OCI-LY1 (cell line): ENCODE results near the gene ME3.

Source experiments
- H2AFZ ChIP-seq: fragments of 200-600 bp; sonication (generic), shearing (Covaris generic); 2 replicates; pipeline ENCODE4 v1.6.0; 2014; ENCODE audit warnings: antibody characterized with exemption, mild to moderate bottlenecking, low read length
- H3F3A ChIP-seq: fragments of 200-600 bp; sonication (generic), shearing (Covaris generic); 2 replicates; pipeline ENCODE4 v1.6.0; 2014; ENCODE audit warnings: mild to moderate bottlenecking, antibody characterized with exemption, low read length, moderate library complexity; ENCODE audit not compliant: insufficient read depth
- H3K27ac ChIP-seq: fragments of 200-600 bp; sonication (generic); 2 replicates; pipeline ENCODE4 v1.5.1; 2014; ENCODE audit warnings: low read length, mixed run types, mild to moderate bottlenecking, low read depth; ENCODE audit not compliant: poor library complexity, severe bottlenecking
- H3K27me3 ChIP-seq: fragments of 200-600 bp; sonication (generic); 2 replicates; pipeline ENCODE4 v1.6.0; 2014; ENCODE audit warnings: antibody characterized with exemption, mild to moderate bottlenecking, low read length, moderate library complexity; ENCODE audit not compliant: insufficient read depth
- H3K36me3 ChIP-seq: fragments of 200-600 bp; sonication (generic); 2 replicates; pipeline ENCODE4 v1.6.1; 2014; ENCODE audit warnings: mild to moderate bottlenecking, antibody characterized with exemption, low read length, moderate library complexity, mixed read lengths; ENCODE audit not compliant: insufficient read depth
- H3K4me1 ChIP-seq: fragments of 200-600 bp; sonication (generic); 2 replicates; pipeline ENCODE4 v1.5.1; 2014; ENCODE audit warnings: mild to moderate bottlenecking, low read length, moderate library complexity; ENCODE audit not compliant: insufficient read depth, severe bottlenecking
- H3K4me2 ChIP-seq: fragments of 200-600 bp; sonication (generic), shearing (Covaris generic); 2 replicates; pipeline ENCODE4 v1.6.1; 2014; ENCODE audit warnings: low read length
- H3K4me3 ChIP-seq: fragments of 200-600 bp; sonication (generic); 2 replicates; pipeline ENCODE4 v1.5.1; 2014; ENCODE audit warnings: low read length, low read depth, mild to moderate bottlenecking, mixed read lengths; ENCODE audit not compliant: poor library complexity, severe bottlenecking
- H3K79me2 ChIP-seq: fragments of 200-600 bp; shearing (Covaris generic); 2 replicates; pipeline ENCODE4 v1.6.1; 2016; ENCODE audit warnings: mixed run types, low read length, mixed read lengths; ENCODE audit not compliant: insufficient read depth
- H3K9ac ChIP-seq: fragments of 200-600 bp; sonication (generic), shearing (Covaris generic); 2 replicates; pipeline ENCODE4 v1.6.1; 2014; ENCODE audit warnings: mild to moderate bottlenecking, low read length, mixed read lengths
- H3K9me2 ChIP-seq: fragments of 200-600 bp; sonication (generic), shearing (Covaris generic); 2 replicates; pipeline ENCODE4 v1.6.1; 2014; ENCODE audit warnings: low read depth, mild to moderate bottlenecking, low read length, mixed read lengths
- H3K9me3 ChIP-seq: fragments of 200-600 bp; shearing (Covaris generic); 2 replicates; pipeline ENCODE4 v1.6.1; 2014; ENCODE audit warnings: low read length, mixed read lengths
- H4K20me1 ChIP-seq: fragments of 200-600 bp; sonication (generic), shearing (Covaris generic); 2 replicates; pipeline ENCODE4 v1.6.0; 2016; ENCODE audit warnings: mild to moderate bottlenecking, low read length; ENCODE audit not compliant: insufficient read depth
- EZH2 ChIP-seq: fragments of 200-600 bp; sonication (generic), shearing (Covaris generic); IDR thresholded peaks from 2 replicates; pipeline ENCODE4 v1.8.0; 2017; ENCODE audit warnings: borderline replicate concordance, mixed run types, mild to moderate bottlenecking, antibody characterized with exemption, low read length, moderate library complexity, mixed read lengths
- TF ChIP-seq, protein P1 (sequence below): fragments of 200-600 bp; sonication (generic), shearing (Covaris generic); IDR thresholded peaks from 2 replicates; pipeline ENCODE4 v1.5.1; 2017; ENCODE audit warnings: mild to moderate bottlenecking, antibody characterized with exemption, low read length, moderate library complexity, mixed read lengths

Gene ME3

DNA sequence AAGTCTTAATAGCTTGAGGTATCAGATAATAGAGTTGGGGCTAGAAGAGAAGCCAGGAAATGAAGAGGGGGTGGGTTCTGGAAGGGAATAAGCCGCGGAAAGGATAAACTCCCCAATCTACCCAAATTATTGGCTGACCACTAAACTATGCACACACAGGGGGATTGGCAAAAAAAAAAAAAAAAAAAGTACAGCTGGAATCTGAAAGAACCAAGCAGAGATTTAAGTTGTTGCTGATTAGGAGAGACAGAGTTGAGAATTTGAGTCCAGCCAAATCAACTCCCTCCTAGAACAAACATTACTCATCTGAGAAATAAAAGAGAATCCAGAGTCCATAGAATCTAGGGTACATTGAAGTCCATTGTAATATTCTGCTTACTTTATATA is 162.8 kb downstream of the ME3 start:
- Histone ChIP-seq H3K79me2 (no peaks in the 10 kb centered on the region), H3K9me2 (no peaks in the 10 kb centered on the region), H3K4me2 (no peak overlapping the region), H3K9me3 (no peaks in the 10 kb centered on the region), H3K9ac (no peak overlapping the region), H4K20me1 (no peaks in the 10 kb centered on the region), H3K27ac (no peak overlapping the region), H2AFZ (no peak overlapping the region), H3F3A (no peaks in the 10 kb centered on the region), H3K4me3 (no peak overlapping the region), H3K4me1 (no peaks in the 10 kb centered on the region), H3K36me3 (no peaks in the 10 kb centered on the region), H3K27me3 (no peaks in the 10 kb centered on the region)
- no peak for TF ChIP-seq EZH2
- TF ChIP-seq, protein P1, sequence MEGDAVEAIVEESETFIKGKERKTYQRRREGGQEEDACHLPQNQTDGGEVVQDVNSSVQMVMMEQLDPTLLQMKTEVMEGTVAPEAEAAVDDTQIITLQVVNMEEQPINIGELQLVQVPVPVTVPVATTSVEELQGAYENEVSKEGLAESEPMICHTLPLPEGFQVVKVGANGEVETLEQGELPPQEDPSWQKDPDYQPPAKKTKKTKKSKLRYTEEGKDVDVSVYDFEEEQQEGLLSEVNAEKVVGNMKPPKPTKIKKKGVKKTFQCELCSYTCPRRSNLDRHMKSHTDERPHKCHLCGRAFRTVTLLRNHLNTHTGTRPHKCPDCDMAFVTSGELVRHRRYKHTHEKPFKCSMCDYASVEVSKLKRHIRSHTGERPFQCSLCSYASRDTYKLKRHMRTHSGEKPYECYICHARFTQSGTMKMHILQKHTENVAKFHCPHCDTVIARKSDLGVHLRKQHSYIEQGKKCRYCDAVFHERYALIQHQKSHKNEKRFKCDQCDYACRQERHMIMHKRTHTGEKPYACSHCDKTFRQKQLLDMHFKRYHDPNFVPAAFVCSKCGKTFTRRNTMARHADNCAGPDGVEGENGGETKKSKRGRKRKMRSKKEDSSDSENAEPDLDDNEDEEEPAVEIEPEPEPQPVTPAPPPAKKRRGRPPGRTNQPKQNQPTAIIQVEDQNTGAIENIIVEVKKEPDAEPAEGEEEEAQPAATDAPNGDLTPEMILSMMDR: no peak

DNA sequence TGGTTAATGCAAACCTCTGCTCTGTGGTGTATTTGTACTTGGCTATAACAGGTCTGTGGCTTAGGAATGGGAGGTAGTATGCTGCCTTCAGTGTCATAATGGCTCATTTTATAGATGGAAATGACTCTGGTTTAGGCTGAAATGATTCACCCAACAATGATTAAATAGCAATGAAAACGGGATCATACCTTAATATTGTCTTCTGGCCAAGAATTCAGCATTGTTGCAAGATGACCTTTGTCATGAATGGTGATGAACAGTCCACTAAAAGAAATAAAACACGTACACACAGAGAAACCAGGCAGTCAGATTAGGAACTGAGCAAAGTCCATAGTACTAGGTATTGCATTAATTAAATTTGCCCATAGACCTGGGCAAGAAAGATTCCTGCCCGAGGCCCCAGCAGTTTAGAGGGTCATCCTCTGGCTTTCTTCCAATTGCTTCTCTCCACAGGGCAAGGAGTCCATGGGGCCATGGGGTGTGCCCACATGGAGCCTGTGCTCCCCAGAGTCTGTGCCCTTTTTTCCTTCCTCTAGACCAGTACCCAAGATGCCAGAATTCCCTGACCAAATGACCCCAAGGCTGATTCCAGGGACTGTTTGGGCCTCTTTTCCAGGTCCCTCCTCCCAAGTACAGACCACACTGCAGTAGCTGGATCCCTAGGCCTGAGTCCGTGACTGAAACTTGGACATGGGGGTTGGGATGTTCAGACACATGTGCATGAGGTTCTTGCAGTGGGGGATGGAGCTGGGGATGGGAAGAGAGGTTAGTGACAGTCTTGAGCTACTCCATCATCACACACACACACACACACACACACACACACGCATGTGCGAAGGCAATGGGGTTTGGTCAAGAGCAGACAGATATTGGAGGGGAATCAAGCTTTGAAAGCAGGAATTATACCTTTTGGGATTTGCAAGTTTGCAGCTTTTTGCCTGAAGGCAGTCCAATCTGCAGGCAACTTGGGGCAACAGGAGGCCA is 163.5 kb downstream of the ME3 start:
- H2AFZ ChIP-seq: no peak overlapping the region
- no peak for TF ChIP-seq EZH2
- TF ChIP-seq, protein P1: no peak
- H3K9me3 ChIP-seq: no peaks in the 10 kb centered on the region
- H3K27ac ChIP-seq: no peak overlapping the region
- no peaks in the 10 kb centered on the region for H3K9me2 ChIP-seq
- H3K79me2 ChIP-seq: no peaks in the 10 kb centered on the region
- no peaks in the 10 kb centered on the region for H4K20me1 ChIP-seq
- H3F3A ChIP-seq: no peaks in the 10 kb centered on the region
- H3K27me3 ChIP-seq: no peaks in the 10 kb centered on the region
- no peaks in the 10 kb centered on the region for H3K4me1 ChIP-seq
- no peaks in the 10 kb centered on the region for H3K36me3 ChIP-seq
- no peak overlapping the region for H3K4me3 ChIP-seq
- H3K4me2 ChIP-seq: no peak overlapping the region
- H3K9ac ChIP-seq: no peak overlapping the region

DNA sequence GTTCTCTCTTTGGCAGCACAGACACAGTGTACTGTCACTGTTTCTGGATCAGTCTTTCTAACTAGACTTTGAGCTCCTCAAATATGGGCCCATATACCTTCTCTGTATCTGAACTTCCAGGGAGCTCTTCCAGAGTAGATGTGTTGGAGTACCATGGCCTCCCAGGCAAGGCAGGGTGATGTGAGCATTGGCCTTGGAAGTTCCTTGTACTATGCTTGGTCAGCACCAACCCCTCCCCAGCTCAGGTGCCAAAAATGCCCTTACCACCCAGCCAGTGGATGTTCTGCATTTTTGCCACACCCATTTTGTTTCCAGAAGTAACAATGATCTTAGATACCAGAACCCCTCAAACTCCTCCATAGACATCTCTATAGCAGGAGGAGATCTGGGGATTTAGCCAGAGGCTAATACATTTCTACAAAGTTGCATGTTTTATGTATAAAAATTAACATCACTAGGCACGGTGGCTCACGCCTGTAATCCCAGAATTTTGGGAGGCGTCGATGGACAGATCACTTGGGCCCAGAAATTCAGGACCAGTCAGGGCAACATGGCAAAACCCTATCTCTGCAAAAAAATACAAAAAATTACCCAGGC is 165.1 kb downstream of the ME3 start:
- H3K27me3 ChIP-seq: no peaks in the 10 kb centered on the region
- H3K9me3 ChIP-seq: no peaks in the 10 kb centered on the region
- no peak for TF ChIP-seq EZH2
- TF ChIP-seq, protein P1: no peak
- H3K4me2 ChIP-seq: no peak overlapping the region
- no peak overlapping the region for H2AFZ ChIP-seq
- no peaks in the 10 kb centered on the region for H4K20me1 ChIP-seq
- no peak overlapping the region for H3K9ac ChIP-seq
- no peaks in the 10 kb centered on the region for H3F3A ChIP-seq
- H3K36me3 ChIP-seq: no peaks in the 10 kb centered on the region
- H3K27ac ChIP-seq: no peak overlapping the region
- no peaks in the 10 kb centered on the region for H3K4me1 ChIP-seq
- H3K9me2 ChIP-seq: no peaks in the 10 kb centered on the region
- no peaks in the 10 kb centered on the region for H3K79me2 ChIP-seq
- no peak overlapping the region for H3K4me3 ChIP-seq
